IMR-90 (cell line): ENCODE data around the gene EEF1E1. TPM values are rescaled to one million over a fixed set of nuclear protein-coding genes. Genes with fewer than 3 reads are reported as not detected.

ENCODE experiments used
- ATAC-seq: fragments of 200-7000 bp; cut with Tn5 transposase; 2 replicates; pipeline ENCODE4 v1.9.1; 2020; ENCODE audit warnings: low read depth, mild to moderate bottlenecking, moderate library complexity
- BruUV-seq: library from RNA; stranded (reverse); fragments of 400-500 nt; replicated peaks from 2 replicates; lab custom pipeline; 2021; lab: Mats Ljungman, UMichigan
- CTCF ChIA-PET: fragments of 300-600 bp; formaldehyde crosslinking; extraction: SDS; loops from one replicate; lab custom pipeline; 2021; ENCODE audit warnings: antibody characterized with exemption; lab: Yijun Ruan, JAX
- POLR2A ChIA-PET: fragments of 300-600 bp; sonication (Branson Sonifier 250); formaldehyde crosslinking; loops from one replicate; lab custom pipeline; 2022; ENCODE audit warnings: antibody characterized with exemption; ENCODE audit not compliant: unreplicated experiment; lab: Charles Lee
- DNase-seq: peaks from one replicate; pipeline ENCODE4 v3.0.0; 2013
- H2AFZ ChIP-seq: replicated peaks from 2 replicates; pipeline ENCODE3; 2013; ENCODE audit warnings: low read length, mild to moderate bottlenecking; ENCODE audit not compliant: poor library complexity
- H2AK5ac ChIP-seq: 2 replicates; pipeline ENCODE4 v1.6.1; 2013; ENCODE audit warnings: low read depth, low read length, inconsistent platforms
- H2AK9ac ChIP-seq: replicated peaks from 2 replicates; pipeline ENCODE3; 2013; ENCODE audit warnings: mild to moderate bottlenecking, low read depth, low read length, moderate library complexity; ENCODE audit not compliant: poor library complexity
- H2BK120ac ChIP-seq: 2 replicates; pipeline ENCODE4 v1.6.1; 2013; ENCODE audit warnings: low read depth, low read length, inconsistent platforms
- H2BK15ac ChIP-seq: 3 replicates; pipeline ENCODE4 v1.6.1; 2013; ENCODE audit warnings: low read depth, low read length, inconsistent platforms
- H2BK20ac ChIP-seq: 2 replicates; pipeline ENCODE4 v1.6.1; 2013; ENCODE audit warnings: low read depth, mild to moderate bottlenecking, inconsistent platforms, low read length, moderate library complexity
- H2BK5ac ChIP-seq: 2 replicates; pipeline ENCODE4 v1.6.1; 2013; ENCODE audit warnings: mild to moderate bottlenecking, low read depth, low read length, inconsistent platforms; ENCODE audit not compliant: poor library complexity, severe bottlenecking
- H3K14ac ChIP-seq: replicated peaks from 2 replicates; pipeline ENCODE4 v1.6.1; 2013; ENCODE audit warnings: low read depth, low read length, inconsistent platforms
- H3K18ac ChIP-seq: 2 replicates; pipeline ENCODE4 v1.6.1; 2013; ENCODE audit warnings: low read depth, low read length, control low read depth
- H3K23ac ChIP-seq: 2 replicates; pipeline ENCODE4 v1.6.1; 2013; ENCODE audit warnings: low read depth, low read length, inconsistent platforms
- H3K27ac ChIP-seq: 2 replicates; pipeline ENCODE4 v1.5.1; 2013; ENCODE audit warnings: mild to moderate bottlenecking, control low read depth, low read length; ENCODE audit not compliant: insufficient read depth
- H3K27me3 ChIP-seq: 2 replicates; pipeline ENCODE4 v1.6.1; 2013; ENCODE audit warnings: low read length; ENCODE audit not compliant: control insufficient read depth, insufficient read depth
- H3K36me3 ChIP-seq: 2 replicates; pipeline ENCODE4 v1.6.1; 2013; ENCODE audit warnings: low read length, mixed read lengths; ENCODE audit not compliant: control insufficient read depth, insufficient read depth
- H3K4ac ChIP-seq: 2 replicates; pipeline ENCODE4 v1.6.1; 2013; ENCODE audit warnings: low read depth, low read length, inconsistent platforms
- H3K4me1 ChIP-seq: 2 replicates; pipeline ENCODE4 v1.6.1; 2013; ENCODE audit warnings: low read length, mixed read lengths; ENCODE audit not compliant: control insufficient read depth, insufficient read depth
- H3K4me2 ChIP-seq: 2 replicates; pipeline ENCODE4 v1.6.1; 2013; ENCODE audit warnings: low read depth, mild to moderate bottlenecking, control low read depth, low read length, moderate library complexity
- H3K4me3 ChIP-seq: 2 replicates; pipeline ENCODE4 v1.5.1; 2013; ENCODE audit warnings: low read depth, mild to moderate bottlenecking, control low read depth, low read length, moderate library complexity; ENCODE audit not compliant: insufficient read depth
- H3K56ac ChIP-seq: 2 replicates; pipeline ENCODE4 v1.6.1; 2013; ENCODE audit warnings: low read length, inconsistent platforms; ENCODE audit not compliant: insufficient read depth; ENCODE audit errors: extremely low read depth
- H3K79me1 ChIP-seq, 2 experiments: 2 replicates each; pipeline ENCODE4 v1.6.1; 2013; ENCODE audit warnings: low read length in 2 of 2, inconsistent platforms in 1 of 2, low read depth in 1 of 2
- H3K9ac ChIP-seq: 2 replicates; pipeline ENCODE4 v1.6.1; 2013; ENCODE audit warnings: low read depth, low read length, control low read depth
- H3K9me1 ChIP-seq: 2 replicates; pipeline ENCODE4 v1.6.1; 2013; ENCODE audit warnings: low read length, inconsistent platforms; ENCODE audit not compliant: insufficient read depth
- H3K9me3 ChIP-seq: 2 replicates; pipeline ENCODE4 v1.6.1; 2013; ENCODE audit warnings: low read length; ENCODE audit not compliant: control insufficient read depth, insufficient read depth
- H4K20me1 ChIP-seq: 2 replicates; pipeline ENCODE4 v1.6.1; 2013; ENCODE audit warnings: low read length, inconsistent platforms; ENCODE audit not compliant: insufficient read depth
- H4K5ac ChIP-seq: 2 replicates; pipeline ENCODE4 v1.6.1; 2013; ENCODE audit warnings: mild to moderate bottlenecking, low read depth, low read length, control low read depth
- H4K8ac ChIP-seq, 2 experiments: 2 replicates each; pipeline ENCODE4 v1.6.1; 2013; ENCODE audit warnings: low read depth in 2 of 2, low read length in 2 of 2, control low read depth in 1 of 2, inconsistent platforms in 1 of 2
- H4K91ac ChIP-seq: 2 replicates; pipeline ENCODE4 v1.6.1; 2013; ENCODE audit warnings: low read depth, low read length, inconsistent platforms; ENCODE audit not compliant: insufficient read depth
- BHLHE40 ChIP-seq: fragments of 150-350 bp; IDR thresholded peaks from 2 replicates; pipeline ENCODE4 v1.6.1; 2016; ENCODE audit warnings: mild to moderate bottlenecking, low read depth, low read length
- CEBPB ChIP-seq: IDR thresholded peaks from 2 replicates; pipeline ENCODE4 v1.6.1; 2012; ENCODE audit warnings: low read depth, low read length, improper control_type of control experiment
- CHD1 ChIP-seq: IDR thresholded peaks from 2 replicates; pipeline ENCODE4 v1.6.1; 2012; ENCODE audit warnings: low read depth, low read length, improper control_type of control experiment
- CTCF ChIP-seq: conservative IDR thresholded peaks from 2 replicates; pipeline ENCODE4 v1.5.1; 2012; ENCODE audit warnings: mild to moderate bottlenecking, low read depth, low read length, improper control_type of control experiment
- ELK1 ChIP-seq: fragments of 150-350 bp; IDR thresholded peaks from 2 replicates; pipeline ENCODE4 v1.6.1; 2016; ENCODE audit warnings: low read depth, mild to moderate bottlenecking, low read length, moderate library complexity, borderline replicate concordance
- FOS ChIP-seq: fragments of 150-350 bp; IDR thresholded peaks from 2 replicates; pipeline ENCODE4 v1.6.1; 2016; ENCODE audit warnings: low read depth, low read length
- MAFK ChIP-seq: IDR thresholded peaks from 2 replicates; pipeline ENCODE4 v1.6.1; 2012; ENCODE audit warnings: low read depth, low read length, improper control_type of control experiment
- NFE2L2 ChIP-seq: fragments of 150-350 bp; IDR thresholded peaks from 2 replicates; pipeline ENCODE4 v1.6.1; 2016; ENCODE audit warnings: low read depth, mild to moderate bottlenecking, low read length
- RAD21 ChIP-seq: IDR thresholded peaks from 2 replicates; pipeline ENCODE4 v1.6.1; 2012; ENCODE audit warnings: low read length, improper control_type of control experiment
- RCOR1 ChIP-seq: IDR thresholded peaks from 2 replicates; pipeline ENCODE4 v1.6.1; 2012; ENCODE audit warnings: mild to moderate bottlenecking, low read length, improper control_type of control experiment; ENCODE audit not compliant: insufficient replicate concordance
- SMC3 ChIP-seq: fragments of 150-350 bp; IDR thresholded peaks from 2 replicates; pipeline ENCODE4 v1.6.1; 2016; ENCODE audit warnings: low read depth, mild to moderate bottlenecking, antibody characterized with exemption, low read length, moderate library complexity
- USF2 ChIP-seq: fragments of 150-350 bp; IDR thresholded peaks from 2 replicates; pipeline ENCODE4 v1.6.1; 2017; ENCODE audit warnings: mild to moderate bottlenecking, antibody characterized with exemption, low read length, low read depth
- WGBS, 2 experiments: methylation state at CpG; one replicate each; pipeline versions ENCODE4 v1.1.5 to v1.1.7; 2013; ENCODE audit warnings: missing lambda C conversion rate in 2 of 2; ENCODE audit not compliant: insufficient read length in 1 of 2; ENCODE audit errors: extremely low coverage in 2 of 2; 5-methylcytosine and 5-hydroxymethylcytosine counted together
- dilution Hi-C: fragments of 300-500 bp; cut with HindIII; formaldehyde crosslinking; loops from one replicate; pipeline ENCODE4 v1.14.3; 2018; ENCODE audit warnings: low sequenced_read_pairs; ENCODE audit not compliant: unreplicated experiment
- in situ Hi-C: fragments of 300-500 bp; cut with MboI; formaldehyde crosslinking; loops from 3 replicates; pipeline ENCODE4 v1.14.3; 2019; ENCODE audit warnings: low sequenced_read_pairs, inconsistent platforms, mixed read lengths
- intact Hi-C: fragments of 100-400 bp; cut with micrococcal nuclease; formaldehyde crosslinking; loops from 2 replicates; pipeline ENCODE4 v1.10.0; 2022
- polyA plus RNA-seq, 3 experiments: library from polyadenylated mRNA; depleted of rRNA; stranded (reverse); fragments of >200 nt; gene quantifications; 2 replicates each; pipeline ENCODE4 v1.2.3, GENCODE V29; 2012; ENCODE audit warnings: low replicate concordance in 1 of 3
- total RNA-seq: library from RNA; depleted of rRNA; stranded (reverse); fragments of >200 nt; gene quantifications from 2 replicates; pipeline ENCODE4 v1.2.3, GENCODE V29; 2012

Gene EEF1E1
- total and polyA plus RNA-seq, 2 of the 4 experiments (the other 2 are of a cell fraction), result 65.8 to 68.6 TPM

- Histone ChIP-seq H3K27me3 (no peaks in the 10 kb centered on the region), H3K18ac (no peak overlapping the region), H3K4me2 (peak overlapping the region; percentile 32; the same call in 1 of the 2 replicates), H2BK5ac (no peak overlapping the region), H2BK15ac (no peak overlapping the region), H2BK120ac (no peak overlapping the region), H2AK9ac (no peak overlapping the region), H3K56ac (no peak overlapping the region), H2BK20ac (no peak overlapping the region), H3K23ac (no peak overlapping the region), H3K4ac (no peak overlapping the region), H4K91ac (no peak overlapping the region), H3K14ac (no peak overlapping the region), H3K9me3 (no peaks in the 10 kb centered on the region), H4K20me1 (no peaks in the 10 kb centered on the region), H2AK5ac (no peak overlapping the region), H3K9me1 (no peaks in the 10 kb centered on the region), H4K8ac (no peak overlapping the region), H3K79me1 (peaks cover 0 to 6% of the 10 kb centered on the region in 2 experiments; a peak in 3 of 4 replicates), H2AFZ (no peak overlapping the region), H3K4me1 (peaks cover 2% of the 10 kb centered on the region; the same call in 1 of the 2 replicates), H3K4me3 (no peak overlapping the region), H4K5ac (no peak overlapping the region), H3K36me3 (peaks cover 4% of the 10 kb centered on the region; the same call in 1 of the 2 replicates), H3K27ac (no peak overlapping the region), H3K9ac (no peak overlapping the region)
- no CpG with 5 or more reads among the region's 4 CpGs for WGBS, 2 experiments
- TF ChIP-seq NFE2L2 (no peak), BHLHE40 (no peak), FOS (no peak), RCOR1 (no peak), MAFK (no peak), RAD21 (no peak), CHD1 (no peak), SMC3 (no peak), CEBPB (no peak), CTCF (no peak), USF2 (no peak), ELK1 (no peak)
- in situ Hi-C loops, result loop anchor here (5.0 to 25.0 kb wide), 3 partner anchors 150 to 770 kb away; no protein-coding TSS in a partner anchor
- intact Hi-C loops, result loop anchor here (5.0 kb wide), 2 partner anchors 50 to 440 kb away; no protein-coding TSS in a partner anchor
- no TSS peak for BruUV-seq
- DNase-seq, result peak; percentile 61
- ChIA-PET POLR2A (interaction anchor here (0.6 kb wide), 1 partner anchor 8 kb away, joined by 8 read pairs; no protein-coding TSS in a partner anchor), CTCF (interaction anchor here (0.7 to 2.5 kb wide), 3 partner anchors 15 to 335 kb away, joined by 3 to 17 read pairs (median 3); no protein-coding TSS in a partner anchor)
- dilution Hi-C loops, result no loop called here
- peak; percentile 50 for ATAC-seq
Observed at GRCh38 chr6:8057263-8057662, 45.1 kb downstream of the EEF1E1 start.
